Naive B cell (primary cell): ENCODE results near the gene ROS1. TPM values are rescaled to one million over a fixed set of nuclear protein-coding genes. Genes with fewer than 3 reads are reported as not detected.

Experiments used
- ATAC-seq, 2 donors: fragments of 150-1000 bp; cut with Tn5 transposase; 2 replicates each; pipeline ENCODE4 v1.10.0; 2021; ENCODE audit warnings: low read depth in 2 of 2, mild to moderate bottlenecking in 2 of 2, moderate library complexity in 2 of 2
- DNase-seq: peaks from one replicate; pipeline ENCODE4 v3.0.0; 2022
- H3K27ac Mint-ChIP-seq, 6 donors: one replicate each; pipeline ENCODE4 v1.8.0; 2020 to 2022; ENCODE audit warnings: mild to moderate bottlenecking in 6 of 6, mixed read lengths in 6 of 6, moderate library complexity in 5 of 6, inconsistent platforms in 2 of 6
- H3K27me3 Mint-ChIP-seq, 3 donors: one replicate each; pipeline ENCODE4 v1.8.0; 2021 to 2022; ENCODE audit warnings: mixed read lengths in 3 of 3, mild to moderate bottlenecking in 1 of 3
- H3K36me3 Mint-ChIP-seq, 2 donors: one replicate each; pipeline ENCODE4 v1.8.0; 2020 to 2022; ENCODE audit warnings: mixed read lengths in 2 of 2, inconsistent platforms in 1 of 2, mild to moderate bottlenecking in 1 of 2
- H3K4me1 Mint-ChIP-seq, 3 donors: one replicate each; pipeline ENCODE4 v1.8.0; 2020 to 2022; ENCODE audit warnings: mixed read lengths in 3 of 3, inconsistent platforms in 1 of 3, mild to moderate bottlenecking in 1 of 3, moderate library complexity in 1 of 3
- H3K4me3 Mint-ChIP-seq, 8 donors: one replicate each; pipeline ENCODE4 v1.8.0; 2020 to 2022; ENCODE audit warnings: mild to moderate bottlenecking in 8 of 8, mixed read lengths in 8 of 8, moderate library complexity in 8 of 8, inconsistent platforms in 2 of 8
- H3K9me3 Mint-ChIP-seq, 7 donors: one replicate each; pipeline ENCODE4 v1.8.0; 2020 to 2022; ENCODE audit warnings: mixed read lengths in 7 of 7, mild to moderate bottlenecking in 5 of 7, inconsistent platforms in 2 of 7, moderate library complexity in 1 of 7
- polyA plus RNA-seq, 6 donors: library from polyadenylated mRNA; unstranded; fragments of 300-500 nt; fragmentation: Illumina TruSeq; gene quantifications; one replicate each; pipeline ENCODE4 v1.2.3, GENCODE V29; 2021; ENCODE audit warnings: low read depth in 6 of 6

ROS1 gene
- polyA plus RNA-seq, 6 donors from 2014 or later: not detected

- H3K27ac Mint-ChIP-seq: no peak overlapping the region
- no peak overlapping the region for H3K4me3 Mint-ChIP-seq
- no peaks in the 10 kb centered on the region for H3K9me3 Mint-ChIP-seq
- DNase-seq (no peak), ATAC-seq (no peak)
- H3K36me3 Mint-ChIP-seq: no peaks in the 10 kb centered on the region
- peaks cover 12 to 27% (median 16%) of the 10 kb centered on the region in 3 donors for H3K27me3 Mint-ChIP-seq
- H3K4me1 Mint-ChIP-seq: no peaks in the 10 kb centered on the region
Measured at GRCh38 chr6:117309069-117309468, 116.7 kb downstream of the ROS1 start.

DNA sequence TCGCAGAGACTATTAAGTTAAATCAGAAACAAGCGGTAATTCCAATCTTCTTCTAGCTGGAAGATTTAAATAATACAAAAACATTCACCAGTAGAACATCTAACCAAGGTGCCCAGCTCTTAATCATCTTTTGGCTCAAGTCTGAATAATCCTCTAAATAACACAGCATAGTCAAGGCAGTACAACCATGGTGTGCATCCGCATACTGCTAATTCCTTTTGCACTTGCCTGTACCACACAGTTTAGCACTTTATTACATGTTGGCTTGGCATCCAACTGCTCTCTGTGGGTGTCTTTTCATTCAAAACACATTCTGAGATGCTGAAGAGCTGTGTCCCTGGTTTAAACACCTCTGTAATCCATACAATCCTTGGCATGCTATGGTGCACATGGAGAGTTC, 118.1 kb downstream of the ROS1 start:
- no peak overlapping the region for H3K27ac Mint-ChIP-seq
- H3K9me3 Mint-ChIP-seq: peaks cover 0 to 3% (median 0%) of the 10 kb centered on the region in 7 donors
- peaks cover 10 to 23% (median 21%) of the 10 kb centered on the region in 3 donors for H3K27me3 Mint-ChIP-seq
- no peak overlapping the region for H3K4me3 Mint-ChIP-seq
- H3K36me3 Mint-ChIP-seq: no peaks in the 10 kb centered on the region
- ATAC-seq (no peak), DNase-seq (no peak)
- no peaks in the 10 kb centered on the region for H3K4me1 Mint-ChIP-seq

- peaks cover 0 to 16% (median 9%) of the 10 kb centered on the region in 3 donors for H3K27me3 Mint-ChIP-seq
- H3K4me1 Mint-ChIP-seq: no peaks in the 10 kb centered on the region
- no peak overlapping the region for H3K4me3 Mint-ChIP-seq
- ATAC-seq (no peak), DNase-seq (no peak)
- H3K27ac Mint-ChIP-seq: no peak overlapping the region
- H3K9me3 Mint-ChIP-seq: peaks cover 0 to 3% (median 0%) of the 10 kb centered on the region in 7 donors
- H3K36me3 Mint-ChIP-seq: no peaks in the 10 kb centered on the region
Measured at GRCh38 chr6:117306227-117306790, 119.4 kb downstream of the ROS1 start.

- Mint-ChIP-seq H3K27me3 (peaks cover 0 to 16% (median 7%) of the 10 kb centered on the region in 3 donors), H3K4me1 (no peaks in the 10 kb centered on the region), H3K4me3 (no peak overlapping the region), H3K36me3 (no peaks in the 10 kb centered on the region), H3K27ac (no peak overlapping the region), H3K9me3 (peaks cover 0 to 3% (median 0%) of the 10 kb centered on the region in 7 donors)
- ATAC-seq (no peak), DNase-seq (no peak)
Measured at GRCh38 chr6:117304446-117304845, 121.3 kb downstream of the ROS1 start.

- Mint-ChIP-seq H3K4me1 (no peaks in the 10 kb centered on the region), H3K27ac (no peak overlapping the region), H3K27me3 (peaks cover 0 to 16% (median 7%) of the 10 kb centered on the region in 3 donors), H3K36me3 (no peaks in the 10 kb centered on the region), H3K9me3 (peaks cover 0 to 3% (median 0%) of the 10 kb centered on the region in 7 donors), H3K4me3 (no peak overlapping the region)
- DNase-seq (no peak), ATAC-seq (no peak)
Measured at GRCh38 chr6:117303323-117303722, 122.4 kb downstream of the ROS1 start.

DNA sequence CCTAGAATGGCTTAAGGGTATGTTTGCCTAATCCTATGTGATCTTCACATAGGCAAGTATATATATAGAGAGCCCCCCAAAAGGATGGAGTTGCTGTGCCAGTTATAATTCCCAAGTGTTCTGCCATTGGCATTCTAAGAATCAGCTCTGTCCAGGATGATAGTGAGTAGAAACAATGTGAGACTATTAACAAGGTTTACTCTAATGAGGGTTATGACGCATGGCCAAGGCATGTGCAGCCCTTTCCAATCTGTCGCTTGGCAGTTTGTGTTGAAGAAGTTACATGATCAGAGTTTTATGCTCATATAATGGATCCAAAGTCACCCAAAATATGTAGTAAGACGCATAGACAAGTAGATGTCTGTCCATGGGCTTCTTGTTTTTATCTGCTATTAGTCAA, 126.8 kb downstream of the ROS1 start:
- peaks cover 0 to 11% (median 1%) of the 10 kb centered on the region in 3 donors for H3K27me3 Mint-ChIP-seq
- no peak overlapping the region for H3K27ac Mint-ChIP-seq
- DNase-seq (no peak), ATAC-seq (no peak)
- no peaks in the 10 kb centered on the region for H3K36me3 Mint-ChIP-seq
- no peak overlapping the region for H3K4me3 Mint-ChIP-seq
- H3K4me1 Mint-ChIP-seq: no peaks in the 10 kb centered on the region
- H3K9me3 Mint-ChIP-seq: peaks cover 0 to 11% (median 0%) of the 10 kb centered on the region in 7 donors

- Mint-ChIP-seq H3K9me3 (peaks cover 0 to 16% (median 3%) of the 10 kb centered on the region in 7 donors), H3K4me3 (no peak overlapping the region), H3K27ac (no peak overlapping the region), H3K4me1 (no peaks in the 10 kb centered on the region), H3K27me3 (peaks cover 12 to 15% (median 12%) of the 10 kb centered on the region in 3 donors), H3K36me3 (peaks cover 0 to 5% of the 10 kb centered on the region in 2 donors)
- no peak for DNase-seq
- ATAC-seq: no peak
Measured at GRCh38 chr6:117290173-117290846, 135.4 kb downstream of the ROS1 start.

GRCh38 chr6:117288083-117288715, 137.5 kb downstream of the ROS1 start:
- Mint-ChIP-seq H3K4me1 (no peaks in the 10 kb centered on the region), H3K36me3 (peaks cover 0 to 5% of the 10 kb centered on the region in 2 donors), H3K9me3 (peaks cover 0 to 16% (median 3%) of the 10 kb centered on the region in 7 donors), H3K27me3 (peaks cover 8 to 18% (median 13%) of the 10 kb centered on the region in 3 donors), H3K27ac (no peak overlapping the region), H3K4me3 (no peak overlapping the region)
- no peak for DNase-seq
- no peak for ATAC-seq

- DNase-seq: no peak
- no peaks in the 10 kb centered on the region for H3K36me3 Mint-ChIP-seq
- no peaks in the 10 kb centered on the region for H3K4me1 Mint-ChIP-seq
- ATAC-seq: no peak
- H3K27me3 Mint-ChIP-seq: peaks cover 16 to 29% (median 21%) of the 10 kb centered on the region in 3 donors
- peaks cover 0 to 7% (median 0%) of the 10 kb centered on the region in 7 donors for H3K9me3 Mint-ChIP-seq
- H3K4me3 Mint-ChIP-seq: no peak overlapping the region
- no peak overlapping the region for H3K27ac Mint-ChIP-seq
Measured at GRCh38 chr6:117280922-117281321, 144.8 kb downstream of the ROS1 start.

DNA sequence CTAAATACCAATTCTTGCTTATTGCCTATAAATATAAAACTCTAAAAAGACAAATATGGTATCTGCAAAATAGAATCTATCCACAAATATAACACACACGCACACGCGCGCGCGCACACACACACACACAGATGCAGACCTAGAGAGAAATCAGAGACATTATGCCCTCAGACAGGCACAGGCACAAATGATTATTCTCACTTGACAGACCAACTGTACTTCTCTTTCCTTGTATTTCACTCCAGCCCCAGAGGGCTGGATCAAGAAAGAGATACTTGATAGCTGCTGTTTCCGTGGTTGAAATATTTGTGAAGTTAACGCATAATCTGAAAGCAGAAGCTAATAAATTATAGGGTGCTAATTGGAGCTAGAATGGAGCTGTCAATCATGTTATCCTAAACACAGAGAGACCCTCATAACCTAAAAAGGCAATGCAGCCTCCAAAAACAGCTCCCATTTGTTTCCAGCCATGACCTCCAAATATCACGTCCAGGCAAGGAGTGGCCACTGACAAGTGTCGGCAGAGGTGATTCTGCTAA, 148.9 kb downstream of the ROS1 start:
- Mint-ChIP-seq H3K4me3 (no peak overlapping the region), H3K4me1 (peaks cover 0 to 5% (median 0%) of the 10 kb centered on the region in 3 donors), H3K27me3 (peaks cover 49 to 63% (median 51%) of the 10 kb centered on the region in 3 donors), H3K27ac (no peak overlapping the region), H3K9me3 (peaks cover 0 to 3% (median 0%) of the 10 kb centered on the region in 7 donors), H3K36me3 (no peaks in the 10 kb centered on the region)
- DNase-seq: no peak
- no peak for ATAC-seq

DNA sequence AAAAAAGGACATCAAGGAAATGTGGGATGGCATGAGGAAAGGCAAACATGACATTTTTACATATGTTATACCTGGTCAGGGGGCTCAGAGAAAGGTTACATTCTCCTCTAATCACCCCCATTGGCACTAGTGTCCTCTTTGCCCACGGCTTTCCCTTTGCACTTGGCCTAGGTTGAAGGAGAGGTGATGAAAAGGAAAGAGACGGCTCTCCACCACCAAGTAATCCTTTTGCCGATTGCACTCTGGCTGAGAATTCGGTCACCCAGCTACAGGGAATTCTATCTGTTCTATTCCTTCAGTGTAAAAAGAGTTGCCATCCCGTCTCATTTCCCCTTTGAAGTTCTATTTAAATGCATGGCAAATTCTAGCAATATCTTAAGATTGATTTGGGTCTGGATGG, 150.0 kb downstream of the ROS1 start:
- Mint-ChIP-seq H3K9me3 (no peaks in the 10 kb centered on the region), H3K4me3 (no peak overlapping the region), H3K36me3 (no peaks in the 10 kb centered on the region), H3K27ac (no peak overlapping the region), H3K27me3 (peaks cover 50 to 64% (median 54%) of the 10 kb centered on the region in 3 donors), H3K4me1 (peaks cover 0 to 5% (median 0%) of the 10 kb centered on the region in 3 donors)
- DNase-seq: no peak
- no peak for ATAC-seq

DNA sequence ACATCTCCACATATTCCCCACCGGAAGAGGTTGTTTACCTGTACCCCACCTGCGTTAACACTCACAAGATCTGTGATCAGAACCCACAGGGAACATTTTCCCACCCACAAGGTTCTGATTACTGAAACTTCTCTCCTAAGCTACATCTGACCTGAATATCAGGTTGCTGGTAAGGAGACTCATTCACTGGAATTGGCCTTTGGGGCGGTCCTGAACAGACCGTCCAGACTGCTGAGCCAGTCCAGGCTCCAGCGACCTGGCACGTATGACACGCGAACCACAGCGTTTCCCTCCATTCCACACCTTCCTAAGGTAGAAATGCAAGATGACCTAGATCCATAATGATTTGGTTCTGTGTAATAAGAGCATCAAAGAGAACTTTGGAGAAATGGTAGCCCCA, 150.5 kb downstream of the ROS1 start:
- Mint-ChIP-seq H3K4me1 (peaks cover 0 to 5% (median 0%) of the 10 kb centered on the region in 3 donors), H3K36me3 (no peaks in the 10 kb centered on the region), H3K9me3 (no peaks in the 10 kb centered on the region), H3K27ac (no peak overlapping the region), H3K4me3 (no peak overlapping the region), H3K27me3 (peaks cover 45 to 61% (median 56%) of the 10 kb centered on the region in 3 donors)
- DNase-seq (no peak), ATAC-seq (no peak)

GRCh38 chr6:117272891-117273290, 152.9 kb downstream of the ROS1 start:
- H3K27me3 Mint-ChIP-seq: peaks cover 54 to 75% (median 73%) of the 10 kb centered on the region in 3 donors
- ATAC-seq (no peak), DNase-seq (no peak)
- peaks cover 0 to 7% of the 10 kb centered on the region in 2 donors for H3K36me3 Mint-ChIP-seq
- no peak overlapping the region for H3K27ac Mint-ChIP-seq
- H3K9me3 Mint-ChIP-seq: peaks cover 0 to 2% (median 0%) of the 10 kb centered on the region in 7 donors
- H3K4me3 Mint-ChIP-seq: peak overlapping the region in 1 of 8 donors; percentile 12
- H3K4me1 Mint-ChIP-seq: peaks cover 0 to 11% (median 0%) of the 10 kb centered on the region in 3 donors
